ENCODE measurements around the gene P4HB. TPM values are rescaled to one million over a fixed set of nuclear protein-coding genes. Genes with fewer than 3 reads are reported as not detected.

P4HB gene
- total RNA-seq, 1 donor from 2014 or later = 203 TPM

GRCh38 chr17:81868674-81869220 is 8.4 kb upstream of the P4HB start:
- Mint-ChIP-seq H3K36me3 (peaks cover 3% of the 10 kb centered on the region), H3K27ac (no peak overlapping the region), H3K9me3 (no peaks in the 10 kb centered on the region), H3K4me3 (peak overlapping the region; percentile 60), H3K27me3 (ENCODE audit: insufficient read depth, low read depth) (peaks cover 6% of the 10 kb centered on the region), H3K4me1 (peaks cover 16% of the 10 kb centered on the region)
- H3F3A ChIP-seq (ENCODE audit: low read depth) = peaks cover 57% of the 10 kb centered on the region
- H3K79me2 ChIP-seq (ENCODE audit: low read depth) = peaks cover 35% of the 10 kb centered on the region
- TF ChIP-seq EZH2phosphoT487 (IDR thresholded peaks at IDR 0.05) = no peak
- TF ChIP-seq, protein P1, sequence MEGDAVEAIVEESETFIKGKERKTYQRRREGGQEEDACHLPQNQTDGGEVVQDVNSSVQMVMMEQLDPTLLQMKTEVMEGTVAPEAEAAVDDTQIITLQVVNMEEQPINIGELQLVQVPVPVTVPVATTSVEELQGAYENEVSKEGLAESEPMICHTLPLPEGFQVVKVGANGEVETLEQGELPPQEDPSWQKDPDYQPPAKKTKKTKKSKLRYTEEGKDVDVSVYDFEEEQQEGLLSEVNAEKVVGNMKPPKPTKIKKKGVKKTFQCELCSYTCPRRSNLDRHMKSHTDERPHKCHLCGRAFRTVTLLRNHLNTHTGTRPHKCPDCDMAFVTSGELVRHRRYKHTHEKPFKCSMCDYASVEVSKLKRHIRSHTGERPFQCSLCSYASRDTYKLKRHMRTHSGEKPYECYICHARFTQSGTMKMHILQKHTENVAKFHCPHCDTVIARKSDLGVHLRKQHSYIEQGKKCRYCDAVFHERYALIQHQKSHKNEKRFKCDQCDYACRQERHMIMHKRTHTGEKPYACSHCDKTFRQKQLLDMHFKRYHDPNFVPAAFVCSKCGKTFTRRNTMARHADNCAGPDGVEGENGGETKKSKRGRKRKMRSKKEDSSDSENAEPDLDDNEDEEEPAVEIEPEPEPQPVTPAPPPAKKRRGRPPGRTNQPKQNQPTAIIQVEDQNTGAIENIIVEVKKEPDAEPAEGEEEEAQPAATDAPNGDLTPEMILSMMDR (IDR thresholded peaks at IDR 0.05) = no peak
- no peak for TF ChIP-seq EZH2 (IDR thresholded peaks at IDR 0.05)
- H2AFZ ChIP-seq (replicated peaks) = no peak overlapping the region
- H3K36me3 ChIP-seq = no peaks in the 10 kb centered on the region
- DNase-seq (ENCODE audit: low spot score) = peak; percentile 35
- H3K27me3 ChIP-seq = no peaks in the 10 kb centered on the region
- peaks cover 46% of the 10 kb centered on the region for H4K20me1 ChIP-seq (ENCODE audit: low read depth)
- no peaks in the 10 kb centered on the region for H3K9me3 ChIP-seq (ENCODE audit: low read depth)
- peaks cover 14% of the 10 kb centered on the region for H3K4me1 ChIP-seq
- H3K4me2 ChIP-seq = peak overlapping the region; percentile 99
- no peak overlapping the region for H3K9ac ChIP-seq
- H3K27ac ChIP-seq = peak overlapping the region; percentile 85
- no peak overlapping the region for H3K4me3 ChIP-seq

DNA sequence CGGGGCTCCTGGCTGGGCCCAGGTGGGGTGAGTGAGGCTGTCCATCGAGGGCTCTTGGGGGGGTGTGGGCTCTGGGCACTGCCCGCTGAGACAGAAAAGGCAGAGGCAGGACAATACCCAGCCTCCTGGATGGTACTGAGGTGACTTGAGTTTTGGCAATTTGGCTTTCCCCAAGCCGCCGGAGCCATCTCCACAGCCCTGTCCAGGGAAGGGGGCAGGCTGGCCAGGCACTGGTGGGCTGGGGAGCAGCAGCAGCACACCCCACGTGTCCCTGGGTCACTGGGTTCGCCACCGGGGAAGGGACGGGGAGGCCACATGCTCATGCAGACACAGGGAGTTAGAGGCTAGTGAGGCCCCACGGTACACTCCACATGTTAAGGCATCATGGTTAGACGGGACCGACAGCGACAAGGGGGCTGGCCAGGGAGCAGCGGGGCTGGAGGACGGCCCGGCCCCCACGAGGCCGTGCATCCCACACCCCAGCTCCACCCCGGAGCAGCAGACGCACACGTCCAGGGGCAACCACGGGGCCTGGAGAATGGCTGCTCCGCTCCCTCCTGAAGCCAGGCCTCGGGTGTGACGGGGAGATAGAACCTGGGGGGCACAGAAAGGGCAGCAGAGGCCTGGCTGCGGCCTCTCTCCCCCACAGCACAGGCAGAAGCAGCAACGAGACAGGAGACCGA is 7.8 kb upstream of the P4HB start:
- Histone ChIP-seq H3K79me2 (ENCODE audit: low read depth) (peaks cover 42% of the 10 kb centered on the region), H4K20me1 (ENCODE audit: low read depth) (peaks cover 51% of the 10 kb centered on the region), H3K36me3 (no peaks in the 10 kb centered on the region), H3K27ac (peak overlapping the region; percentile 85), H3K4me2 (no peak overlapping the region), H2AFZ (replicated peaks) (no peak overlapping the region), H3K4me3 (no peak overlapping the region), H3F3A (ENCODE audit: low read depth) (peaks cover 57% of the 10 kb centered on the region), H3K27me3 (no peaks in the 10 kb centered on the region), H3K9me3 (ENCODE audit: low read depth) (no peaks in the 10 kb centered on the region), H3K4me1 (peaks cover 14% of the 10 kb centered on the region), H3K9ac (no peak overlapping the region)
- DNase-seq (ENCODE audit: low spot score) = no peak
- Mint-ChIP-seq H3K9me3 (no peaks in the 10 kb centered on the region), H3K27me3 (ENCODE audit: insufficient read depth, low read depth) (peaks cover 6% of the 10 kb centered on the region), H3K4me1 (peaks cover 18% of the 10 kb centered on the region), H3K27ac (no peak overlapping the region), H3K36me3 (peaks cover 3% of the 10 kb centered on the region), H3K4me3 (no peak overlapping the region)
- TF ChIP-seq, protein P1 (IDR thresholded peaks at IDR 0.05) = no peak
- TF ChIP-seq EZH2 (IDR thresholded peaks at IDR 0.05) = no peak
- TF ChIP-seq EZH2phosphoT487 (IDR thresholded peaks at IDR 0.05) = no peak

DNA sequence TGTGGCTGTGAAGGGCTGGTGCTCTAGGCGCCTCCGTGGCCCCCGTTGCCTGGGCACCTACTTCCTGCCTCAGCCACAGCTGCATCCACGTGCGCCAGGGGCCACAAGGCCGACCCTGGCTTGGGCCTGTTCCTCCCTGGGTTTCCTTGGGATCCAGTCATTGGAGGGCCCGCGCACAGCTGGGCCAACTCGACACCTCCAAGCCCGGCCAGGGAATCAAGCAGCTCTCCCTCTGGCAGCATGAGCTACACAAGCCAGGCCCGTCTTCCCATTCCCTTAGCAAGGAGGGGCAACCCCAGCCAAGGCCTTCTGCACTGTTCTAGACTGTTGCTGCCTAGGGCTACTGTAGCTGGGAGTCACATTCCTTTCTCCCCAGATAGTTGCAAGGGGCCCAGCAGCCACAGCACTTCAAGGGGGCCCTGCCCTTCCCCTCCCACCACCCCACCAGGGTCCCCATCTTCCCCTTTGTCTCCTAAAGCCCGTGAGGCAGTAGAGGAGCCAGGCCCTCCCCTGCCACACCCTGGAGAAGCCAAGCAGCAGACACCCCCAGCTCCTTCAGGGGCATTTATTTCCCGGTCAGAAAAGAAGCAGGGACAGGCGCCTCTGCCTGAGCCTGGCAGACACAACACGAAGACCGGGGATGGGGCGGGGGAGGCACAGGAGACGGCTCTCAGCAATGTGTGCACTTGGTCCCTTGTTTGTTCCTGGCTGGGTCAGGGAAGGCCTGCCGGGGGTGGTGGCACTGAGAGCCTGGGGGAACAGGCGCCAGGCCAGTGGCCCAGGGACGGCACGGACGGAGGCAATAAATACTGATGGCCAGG is 7.0 kb upstream of the P4HB start:
- H3K9me3 Mint-ChIP-seq = no peaks in the 10 kb centered on the region
- Histone ChIP-seq H3F3A (ENCODE audit: low read depth) (peaks cover 58% of the 10 kb centered on the region), H3K79me2 (ENCODE audit: low read depth) (peaks cover 44% of the 10 kb centered on the region), H2AFZ (replicated peaks) (no peak overlapping the region), H3K9me3 (ENCODE audit: low read depth) (no peaks in the 10 kb centered on the region), H3K27me3 (no peaks in the 10 kb centered on the region), H3K4me3 (no peak overlapping the region), H4K20me1 (ENCODE audit: low read depth) (peaks cover 52% of the 10 kb centered on the region), H3K36me3 (no peaks in the 10 kb centered on the region), H3K27ac (peak overlapping the region; percentile 85), H3K4me1 (peaks cover 13% of the 10 kb centered on the region), H3K4me2 (no peak overlapping the region), H3K9ac (no peak overlapping the region)
- peak; percentile 37 for DNase-seq (ENCODE audit: low spot score)
- no peak overlapping the region for H3K4me3 Mint-ChIP-seq
- peak overlapping the region; percentile 46 for H3K27ac Mint-ChIP-seq
- peaks cover 6% of the 10 kb centered on the region for H3K36me3 Mint-ChIP-seq
- peaks cover 17% of the 10 kb centered on the region for H3K4me1 Mint-ChIP-seq
- H3K27me3 Mint-ChIP-seq (ENCODE audit: insufficient read depth, low read depth) = peaks cover 6% of the 10 kb centered on the region
- TF ChIP-seq, protein P1 (IDR thresholded peaks at IDR 0.05) = no peak
- TF ChIP-seq EZH2phosphoT487 (IDR thresholded peaks at IDR 0.05) (no peak), EZH2 (IDR thresholded peaks at IDR 0.05) (no peak)

All from neural progenitor cell (in vitro differentiated cells).